HEK293 (cell line): ENCODE measurements around the gene CEP55.

Experiments used
- CTCF ChIA-PET: fragments of 350-600 bp; formaldehyde crosslinking; extraction: SDS; loops from one replicate; lab custom pipeline; 2021; ENCODE audit warnings: antibody characterized with exemption; lab: Yijun Ruan, JAX
- POLR2A ChIA-PET: fragments of 300-600 bp; formaldehyde crosslinking; extraction: SDS; loops from one replicate; lab custom pipeline; 2020; ENCODE audit warnings: antibody characterized with exemption, inconsistent platforms; lab: Yijun Ruan, JAX
- H3K27ac ChIP-seq: fragments of 200-500 bp; sonication (Bioruptor generic); 2 replicates; pipeline ENCODE4 v1.5.1; 2014; ENCODE audit warnings: low read depth, low read length, control low read depth, inconsistent platforms; ENCODE audit errors: extremely low read depth
- H3K36me3 ChIP-seq, 2 experiments: fragments of 200-500 bp in 1 of 2; sonication (Bioruptor generic) in 1 of 2; 1 replicate in 1 of 2; 2 replicates in 1 of 2; pipeline ENCODE4 v1.5.1; 2014 to 2017; ENCODE audit warnings: inconsistent platforms in 2 of 2, low read length in 2 of 2; ENCODE audit not compliant: control insufficient read depth in 2 of 2, insufficient read depth in 1 of 2
- H3K4me1 ChIP-seq: fragments of 200-500 bp; sonication (Bioruptor generic); 2 replicates; pipeline ENCODE4 v1.5.1; 2014; ENCODE audit warnings: mild to moderate bottlenecking, low read length, inconsistent platforms; ENCODE audit not compliant: control insufficient read depth, insufficient read depth
- H3K4me3 ChIP-seq: 2 replicates; pipeline ENCODE4 v1.5.1; 2011; ENCODE audit warnings: low read depth, mild to moderate bottlenecking, control low read depth, low read length, moderate library complexity
- H3K9me3 ChIP-seq: fragments of 200-500 bp; sonication (Bioruptor generic); 2 replicates; pipeline ENCODE4 v1.5.1; 2014; ENCODE audit warnings: low read depth, low read length, inconsistent platforms; ENCODE audit not compliant: control insufficient read depth, insufficient read depth
- EGR2 ChIP-seq: fragments of 450-650 bp; formaldehyde crosslinking; IDR thresholded peaks from 2 replicates; pipeline ENCODE4 v1.5.1; 2016; ENCODE audit warnings: low read depth, missing biosample characterization, missing genetic modification characterization
- KLF1 ChIP-seq: fragments of 450-650 bp; formaldehyde crosslinking; IDR thresholded peaks from 2 replicates; pipeline ENCODE4 v1.5.1; 2016; ENCODE audit warnings: missing biosample characterization, missing genetic modification characterization
- SALL2 ChIP-seq: fragments of 450-650 bp; formaldehyde crosslinking; IDR thresholded peaks from 2 replicates; pipeline ENCODE4 v1.5.0; 2017; ENCODE audit warnings: missing biosample characterization, mild to moderate bottlenecking, missing genetic modification characterization, borderline replicate concordance
- TRIM28 ChIP-seq: IDR thresholded peaks from 2 replicates; pipeline ENCODE4 v1.6.1; 2011; ENCODE audit warnings: low read length, control low read depth, borderline replicate concordance
- ZBTB26 ChIP-seq: fragments of 450-650 bp; formaldehyde crosslinking; optimal IDR thresholded peaks from 2 replicates; pipeline ENCODE3; 2016; ENCODE audit warnings: missing biosample characterization, mild to moderate bottlenecking, missing genetic modification characterization
- ZFP41 ChIP-seq: fragments of 450-650 bp; formaldehyde crosslinking; IDR thresholded peaks from 2 replicates; pipeline ENCODE4 v1.5.1; 2016; ENCODE audit warnings: missing biosample characterization, missing genetic modification characterization, borderline replicate concordance
- ZNF184 ChIP-seq: fragments of 450-650 bp; IDR thresholded peaks from 2 replicates; pipeline ENCODE4 v1.5.1; 2018; ENCODE audit warnings: missing biosample characterization, mild to moderate bottlenecking, missing genetic modification characterization
- ZNF214 ChIP-seq: fragments of 450-650 bp; formaldehyde crosslinking; IDR thresholded peaks from 2 replicates; pipeline ENCODE4 v1.5.1; 2017; ENCODE audit warnings: missing biosample characterization, mild to moderate bottlenecking, missing genetic modification characterization, borderline replicate concordance
- ZNF23 ChIP-seq: fragments of 450-650 bp; formaldehyde crosslinking; IDR thresholded peaks from 2 replicates; pipeline ENCODE4 v1.5.1; 2016; ENCODE audit warnings: missing biosample characterization, missing genetic modification characterization, borderline replicate concordance
- ZNF239 ChIP-seq: fragments of 450-650 bp; formaldehyde crosslinking; IDR thresholded peaks from 2 replicates; pipeline ENCODE4 v1.5.1; 2016; ENCODE audit warnings: missing biosample characterization, missing genetic modification characterization
- ZNF366 ChIP-seq: fragments of 450-650 bp; formaldehyde crosslinking; conservative IDR thresholded peaks from 2 replicates; pipeline ENCODE4 v1.5.1; 2016; ENCODE audit warnings: missing biosample characterization, missing genetic modification characterization
- ZNF398 ChIP-seq: fragments of 450-650 bp; formaldehyde crosslinking; IDR thresholded peaks from 2 replicates; pipeline ENCODE4 v1.5.1; 2017; ENCODE audit warnings: missing biosample characterization, missing genetic modification characterization
- ZNF555 ChIP-seq: fragments of 450-650 bp; formaldehyde crosslinking; conservative IDR thresholded peaks from 2 replicates; pipeline ENCODE4 v1.5.1; 2017; ENCODE audit warnings: missing biosample characterization, mild to moderate bottlenecking, missing genetic modification characterization, inconsistent platforms
- ZNF654 ChIP-seq: fragments of 450-650 bp; formaldehyde crosslinking; IDR thresholded peaks from 2 replicates; pipeline ENCODE4 v1.5.1; 2016; ENCODE audit warnings: low read depth, missing biosample characterization, missing genetic modification characterization
- ZSCAN18 ChIP-seq: fragments of 450-650 bp; formaldehyde crosslinking; IDR thresholded peaks from 2 replicates; pipeline ENCODE4 v1.5.1; 2016; ENCODE audit warnings: missing biosample characterization, missing genetic modification characterization

The CEP55 gene

GRCh38 chr10:93495654-93496321 lies 624 bp upstream of the CEP55 start (continued):
- TF ChIP-seq TRIM28 (no peak), EGR2 (tag by site-specific recombination) (no peak), ZNF214 (no peak)

GRCh38 chr10:93498166-93498565 lies 1.8 kb downstream of the CEP55 start:
- Histone ChIP-seq H3K9me3 (no peaks in the 10 kb centered on the region), H3K4me1 (no peaks in the 10 kb centered on the region; the same call in 1 of the 2 replicates), H3K27ac (no peak overlapping the region), H3K36me3 (peaks cover 21 to 23% of the 10 kb centered on the region in 2 experiments), H3K4me3 (peak overlapping the region; percentile 7)
- ChIA-PET CTCF (interaction anchor here (0.9 to 1.0 kb wide), 2 partner anchors 16 kb away, joined by 5 to 7 read pairs; partner anchors contain the start of gene MYOF), POLR2A (interaction anchor here (1.2 kb wide), 1 partner anchor 13 kb away, joined by 3 read pairs; no protein-coding TSS in a partner anchor)
- no peak for TF ChIP-seq SALL2 (tag by site-specific recombination)
- TF ChIP-seq ZNF654 (tag by site-specific recombination) = no peak
- TF ChIP-seq KLF1 (tag by site-specific recombination) = no peak
- 0 out of 2 replicates have a peak, but pooled peaks have one; percentile 21 for TF ChIP-seq ZNF366

GRCh38 chr10:93501650-93502049 lies 5.2 kb downstream of the CEP55 start:
- TF ChIP-seq ZNF555 (tag by site-specific recombination) (no peak), ZNF239 (tag by site-specific recombination) (no peak), ZBTB26 (tag by site-specific recombination) (no peak), ZNF398 (tag by site-specific recombination) (no peak), ZFP41 (tag by site-specific recombination) (no peak), ZNF184 (tag by site-specific recombination) (no peak), ZSCAN18 (no peak), ZNF23 (no peak)
- ChIA-PET CTCF (interaction anchor here (0.6 to 12.6 kb wide), 6 partner anchors 10 to 878 kb away, joined by 3 to 129 read pairs (median 4); no protein-coding TSS in a partner anchor), POLR2A (no interaction called here)
- no peak overlapping the region for H3K4me3 ChIP-seq
- no peaks in the 10 kb centered on the region; the same call in 1 of the 2 replicates for H3K4me1 ChIP-seq
- H3K36me3 ChIP-seq = peaks cover 47 to 50% of the 10 kb centered on the region in 2 experiments
- H3K27ac ChIP-seq = no peak overlapping the region
- no peaks in the 10 kb centered on the region for H3K9me3 ChIP-seq
